ENCODE measurements around the gene MYBBP1A.

DNA sequence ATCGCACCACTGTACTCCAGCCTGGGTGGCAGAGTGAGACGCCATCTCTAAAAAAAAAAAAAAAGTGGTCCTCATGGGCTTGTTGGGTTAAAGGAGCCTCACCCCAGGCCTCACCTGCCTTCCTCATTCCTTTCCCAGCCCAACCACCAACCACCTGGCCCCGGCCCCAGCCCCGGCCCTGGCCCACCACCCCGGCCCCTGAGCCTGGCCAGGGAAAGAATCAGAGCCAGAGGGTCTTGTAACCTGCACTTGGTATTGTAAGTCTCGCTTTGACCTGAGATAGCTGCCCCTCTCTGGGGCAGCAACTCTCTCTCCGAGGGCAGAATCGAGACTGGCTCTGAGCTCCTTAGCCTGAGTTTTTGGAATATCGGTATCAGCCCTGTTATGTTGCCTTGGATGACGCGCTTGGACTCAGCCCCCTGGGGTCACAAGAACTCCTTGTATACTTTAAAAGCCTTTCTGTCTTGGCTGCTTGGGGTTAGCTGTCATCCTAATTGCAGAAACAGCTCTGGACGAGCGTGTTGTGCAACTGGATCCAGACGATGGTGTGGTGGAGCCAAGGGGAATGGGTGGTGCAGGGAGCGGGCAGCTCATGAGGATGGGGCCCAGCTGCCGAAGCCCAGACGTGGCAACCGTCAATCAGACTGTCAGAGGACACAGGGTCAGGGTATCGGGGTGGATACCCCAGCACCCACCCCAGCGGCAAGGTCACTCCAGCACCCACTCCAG is 43.8 kb upstream of the MYBBP1A start:
- no peak for TF ChIP-seq EZH2 (IDR thresholded peaks at IDR 0.05; ENCODE audit: low read depth, unreplicated experiment)
- TF ChIP-seq, protein P1, sequence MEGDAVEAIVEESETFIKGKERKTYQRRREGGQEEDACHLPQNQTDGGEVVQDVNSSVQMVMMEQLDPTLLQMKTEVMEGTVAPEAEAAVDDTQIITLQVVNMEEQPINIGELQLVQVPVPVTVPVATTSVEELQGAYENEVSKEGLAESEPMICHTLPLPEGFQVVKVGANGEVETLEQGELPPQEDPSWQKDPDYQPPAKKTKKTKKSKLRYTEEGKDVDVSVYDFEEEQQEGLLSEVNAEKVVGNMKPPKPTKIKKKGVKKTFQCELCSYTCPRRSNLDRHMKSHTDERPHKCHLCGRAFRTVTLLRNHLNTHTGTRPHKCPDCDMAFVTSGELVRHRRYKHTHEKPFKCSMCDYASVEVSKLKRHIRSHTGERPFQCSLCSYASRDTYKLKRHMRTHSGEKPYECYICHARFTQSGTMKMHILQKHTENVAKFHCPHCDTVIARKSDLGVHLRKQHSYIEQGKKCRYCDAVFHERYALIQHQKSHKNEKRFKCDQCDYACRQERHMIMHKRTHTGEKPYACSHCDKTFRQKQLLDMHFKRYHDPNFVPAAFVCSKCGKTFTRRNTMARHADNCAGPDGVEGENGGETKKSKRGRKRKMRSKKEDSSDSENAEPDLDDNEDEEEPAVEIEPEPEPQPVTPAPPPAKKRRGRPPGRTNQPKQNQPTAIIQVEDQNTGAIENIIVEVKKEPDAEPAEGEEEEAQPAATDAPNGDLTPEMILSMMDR (conservative IDR thresholded peaks at IDR 0.05; ENCODE audit: low read depth in 2 of 2), result no peak
- TF ChIP-seq POLR2AphosphoS5 (IDR thresholded peaks at IDR 0.05; ENCODE audit: low read depth), result no peak
- TF ChIP-seq, protein P2, sequence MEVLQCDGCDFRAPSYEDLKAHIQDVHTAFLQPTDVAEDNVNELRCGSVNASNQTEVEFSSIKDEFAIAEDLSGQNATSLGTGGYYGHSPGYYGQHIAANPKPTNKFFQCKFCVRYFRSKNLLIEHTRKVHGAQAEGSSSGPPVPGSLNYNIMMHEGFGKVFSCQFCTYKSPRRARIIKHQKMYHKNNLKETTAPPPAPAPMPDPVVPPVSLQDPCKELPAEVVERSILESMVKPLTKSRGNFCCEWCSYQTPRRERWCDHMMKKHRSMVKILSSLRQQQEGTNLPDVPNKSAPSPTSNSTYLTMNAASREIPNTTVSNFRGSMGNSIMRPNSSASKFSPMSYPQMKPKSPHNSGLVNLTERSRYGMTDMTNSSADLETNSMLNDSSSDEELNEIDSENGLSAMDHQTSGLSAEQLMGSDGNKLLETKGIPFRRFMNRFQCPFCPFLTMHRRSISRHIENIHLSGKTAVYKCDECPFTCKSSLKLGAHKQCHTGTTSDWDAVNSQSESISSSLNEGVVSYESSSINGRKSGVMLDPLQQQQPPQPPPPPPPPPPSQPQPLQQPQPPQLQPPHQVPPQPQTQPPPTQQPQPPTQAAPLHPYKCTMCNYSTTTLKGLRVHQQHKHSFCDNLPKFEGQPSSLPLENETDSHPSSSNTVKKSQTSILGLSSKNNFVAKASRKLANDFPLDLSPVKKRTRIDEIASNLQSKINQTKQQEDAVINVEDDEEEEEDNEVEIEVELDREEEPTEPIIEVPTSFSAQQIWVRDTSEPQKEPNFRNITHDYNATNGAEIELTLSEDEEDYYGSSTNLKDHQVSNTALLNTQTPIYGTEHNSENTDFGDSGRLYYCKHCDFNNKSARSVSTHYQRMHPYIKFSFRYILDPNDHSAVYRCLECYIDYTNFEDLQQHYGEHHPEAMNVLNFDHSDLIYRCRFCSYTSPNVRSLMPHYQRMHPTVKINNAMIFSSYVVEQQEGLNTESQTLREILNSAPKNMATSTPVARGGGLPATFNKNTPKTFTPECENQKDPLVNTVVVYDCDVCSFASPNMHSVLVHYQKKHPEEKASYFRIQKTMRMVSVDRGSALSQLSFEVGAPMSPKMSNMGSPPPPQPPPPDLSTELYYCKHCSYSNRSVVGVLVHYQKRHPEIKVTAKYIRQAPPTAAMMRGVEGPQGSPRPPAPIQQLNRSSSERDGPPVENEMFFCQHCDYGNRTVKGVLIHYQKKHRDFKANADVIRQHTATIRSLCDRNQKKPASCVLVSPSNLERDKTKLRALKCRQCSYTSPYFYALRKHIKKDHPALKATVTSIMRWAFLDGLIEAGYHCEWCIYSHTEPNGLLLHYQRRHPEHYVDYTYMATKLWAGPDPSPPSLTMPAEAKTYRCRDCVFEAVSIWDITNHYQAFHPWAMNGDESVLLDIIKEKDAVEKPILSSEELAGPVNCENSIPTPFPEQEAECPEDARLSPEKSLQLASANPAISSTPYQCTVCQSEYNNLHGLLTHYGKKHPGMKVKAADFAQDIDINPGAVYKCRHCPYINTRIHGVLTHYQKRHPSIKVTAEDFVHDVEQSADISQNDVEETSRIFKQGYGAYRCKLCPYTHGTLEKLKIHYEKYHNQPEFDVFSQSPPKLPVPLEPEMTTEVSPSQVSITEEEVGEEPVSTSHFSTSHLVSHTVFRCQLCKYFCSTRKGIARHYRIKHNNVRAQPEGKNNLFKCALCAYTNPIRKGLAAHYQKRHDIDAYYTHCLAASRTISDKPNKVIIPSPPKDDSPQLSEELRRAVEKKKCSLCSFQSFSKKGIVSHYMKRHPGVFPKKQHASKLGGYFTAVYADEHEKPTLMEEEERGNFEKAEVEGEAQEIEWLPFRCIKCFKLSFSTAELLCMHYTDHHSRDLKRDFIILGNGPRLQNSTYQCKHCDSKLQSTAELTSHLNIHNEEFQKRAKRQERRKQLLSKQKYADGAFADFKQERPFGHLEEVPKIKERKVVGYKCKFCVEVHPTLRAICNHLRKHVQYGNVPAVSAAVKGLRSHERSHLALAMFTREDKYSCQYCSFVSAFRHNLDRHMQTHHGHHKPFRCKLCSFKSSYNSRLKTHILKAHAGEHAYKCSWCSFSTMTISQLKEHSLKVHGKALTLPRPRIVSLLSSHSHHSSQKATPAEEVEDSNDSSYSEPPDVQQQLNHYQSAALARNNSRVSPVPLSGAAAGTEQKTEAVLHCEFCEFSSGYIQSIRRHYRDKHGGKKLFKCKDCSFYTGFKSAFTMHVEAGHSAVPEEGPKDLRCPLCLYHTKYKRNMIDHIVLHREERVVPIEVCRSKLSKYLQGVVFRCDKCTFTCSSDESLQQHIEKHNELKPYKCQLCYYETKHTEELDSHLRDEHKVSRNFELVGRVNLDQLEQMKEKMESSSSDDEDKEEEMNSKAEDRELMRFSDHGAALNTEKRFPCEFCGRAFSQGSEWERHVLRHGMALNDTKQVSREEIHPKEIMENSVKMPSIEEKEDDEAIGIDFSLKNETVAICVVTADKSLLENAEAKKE (CRISPR knock-in tag; IDR thresholded peaks at IDR 0.05), result no peak
- TF ChIP-seq STAT1 (IDR thresholded peaks at IDR 0.05; ENCODE audit: unreplicated experiment), result no peak
